Activated CD4-positive, alpha-beta T cell treated with anti-CD3 and anti-CD28 coated beads, Interleukin-2, amount 50 U/mL, for 24 hours (primary cell): ENCODE results near the gene GYS2.
"Not testable (repeated sequence)": the region's sequence is repeated elsewhere in the genome, so short reads cannot be mapped to it uniquely, and the experiment has no call there.

ENCODE experiments used
- DNase-seq, 2 donors: peaks; one replicate each; pipeline ENCODE4 v3.0.0-alpha.2; 2020; ENCODE audit warnings: low read depth in 1 of 2, low spot score in 1 of 2

Gene GYS2

DNA sequence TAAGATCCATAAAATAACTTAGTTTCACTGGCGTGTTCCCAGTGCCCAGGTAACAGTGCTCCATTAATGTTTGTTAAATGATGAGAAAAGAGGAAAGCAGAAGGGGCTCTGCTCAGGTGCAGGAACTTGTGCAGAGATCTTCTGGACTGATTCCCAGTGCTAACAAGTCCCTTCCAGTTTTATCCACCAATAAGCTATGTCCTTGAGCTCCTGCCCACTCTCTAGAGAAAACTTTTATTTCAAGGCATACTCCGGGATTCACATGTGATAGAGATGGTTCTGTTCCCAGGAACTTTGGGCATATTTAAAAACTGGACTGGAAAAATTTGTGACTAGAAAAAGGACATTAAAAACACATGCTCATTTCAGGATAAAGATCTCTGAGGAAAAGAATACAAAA lies 1.9 kb downstream of the GYS2 start:
- no peak for DNase-seq

DNA sequence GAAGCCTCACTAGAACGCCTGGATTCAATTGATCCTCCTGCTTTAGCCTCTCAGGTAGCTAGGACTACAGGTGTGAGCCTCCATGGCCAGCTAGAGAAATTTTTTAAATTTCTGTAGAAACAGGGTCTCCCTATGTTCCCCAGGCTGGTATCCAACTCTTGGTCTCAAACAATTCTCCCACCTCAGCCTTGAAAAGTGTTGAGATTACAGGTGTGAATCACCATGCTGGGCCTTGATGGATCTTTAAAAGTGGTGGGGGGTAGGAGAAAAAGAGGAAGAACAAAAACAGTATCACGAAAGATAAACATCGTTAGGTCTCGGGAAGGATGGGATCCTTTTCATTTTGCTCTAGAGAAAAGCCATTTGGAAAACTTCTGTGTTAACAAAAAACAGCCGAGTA lies 4.5 kb downstream of the GYS2 start:
- no peak for DNase-seq

DNA sequence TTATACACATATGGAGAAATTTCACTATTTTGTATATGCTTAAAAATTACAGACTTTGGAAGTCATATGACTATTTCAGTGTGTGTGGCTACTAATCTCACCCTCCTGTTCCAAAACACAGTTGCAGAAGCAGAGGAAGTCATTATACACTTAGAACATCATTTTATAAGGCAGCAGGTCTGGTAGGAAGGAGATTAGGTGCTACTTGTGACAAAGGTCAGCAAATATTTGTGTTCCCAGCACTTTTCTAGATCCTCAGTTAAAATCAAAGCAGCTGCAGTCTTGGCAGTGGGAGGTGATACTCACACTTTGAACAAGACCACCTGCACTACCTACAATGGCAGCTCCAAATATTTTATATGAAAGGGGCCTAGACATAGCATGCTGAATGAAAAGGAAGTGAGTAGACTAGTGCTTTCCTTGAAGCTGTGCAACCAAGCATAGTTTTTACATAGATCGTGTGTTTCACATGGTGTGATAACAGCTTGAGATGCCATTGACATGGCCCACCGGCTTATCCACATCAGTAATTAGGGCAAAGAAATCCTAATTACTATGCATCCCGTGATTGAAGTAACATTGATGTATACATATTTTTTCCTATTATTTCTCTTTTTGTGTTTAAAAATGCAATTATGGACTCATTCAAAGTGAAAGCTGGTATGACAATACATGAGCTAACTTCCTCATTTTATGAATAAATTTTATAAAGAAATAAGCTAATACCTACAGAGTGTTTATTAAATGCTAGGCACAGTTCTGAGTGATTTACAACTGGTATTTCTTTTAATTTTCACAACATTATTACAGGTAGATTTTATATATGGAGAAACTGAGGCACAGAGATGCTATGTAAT lies 5.3 kb downstream of the GYS2 start:
- no peak for DNase-seq

DNA sequence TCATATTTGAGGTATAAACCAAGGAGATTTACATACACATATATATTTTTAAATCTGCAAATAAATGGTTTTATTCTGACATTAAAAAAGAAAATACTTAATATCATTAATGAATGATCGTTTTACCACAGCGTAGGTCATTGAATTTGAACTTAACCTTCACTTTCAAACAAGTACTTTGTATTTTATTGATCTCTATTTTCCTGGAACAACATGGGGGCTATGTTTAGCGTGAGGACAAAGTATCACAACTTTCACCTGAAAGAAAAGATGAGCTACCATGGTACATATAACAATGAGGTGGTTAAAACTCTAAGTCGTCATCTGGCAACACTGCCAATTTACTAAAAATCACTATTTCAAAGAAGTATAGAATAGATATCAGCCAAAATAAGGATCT lies 6.0 kb downstream of the GYS2 start:
- DNase-seq, result no peak

DNA sequence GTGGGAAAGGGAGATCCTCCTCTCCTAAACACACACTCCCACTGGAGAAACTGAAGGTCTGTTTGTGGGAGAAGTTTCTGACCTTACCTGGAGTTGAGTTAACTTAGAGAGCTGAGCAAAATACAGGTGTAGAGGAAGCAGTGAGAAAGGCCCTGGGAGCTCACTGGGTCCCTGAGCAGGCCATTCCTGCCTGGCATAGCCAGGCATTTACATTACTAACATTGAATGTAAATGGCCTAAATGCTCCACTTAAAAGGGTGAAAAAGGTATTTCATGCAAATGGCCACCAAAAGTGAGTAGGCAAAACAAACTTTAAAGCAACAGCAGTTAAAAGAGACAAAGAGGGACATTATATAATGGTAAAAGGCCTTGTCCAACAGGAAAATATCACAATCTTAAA lies 9.3 kb downstream of the GYS2 start:
- not testable (repeated sequence) for DNase-seq

DNA sequence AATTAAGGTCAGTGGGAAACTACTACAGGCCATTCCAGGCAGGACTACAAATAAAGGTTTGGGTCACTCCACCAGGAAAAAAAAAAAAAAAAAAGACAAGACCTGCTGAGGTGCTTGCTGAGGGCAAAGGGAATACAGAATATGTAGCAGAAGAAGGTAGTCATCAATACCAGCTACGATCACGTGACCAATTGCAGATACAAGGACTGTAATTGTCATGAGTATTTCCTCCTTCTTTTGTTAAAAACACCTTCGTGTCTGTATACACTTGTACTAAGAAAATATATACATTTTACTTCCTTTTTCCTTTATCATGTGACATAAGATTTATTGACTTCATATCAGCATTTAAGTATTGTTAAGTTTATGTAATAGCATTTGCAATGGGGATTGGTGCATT lies 19.2 kb downstream of the GYS2 start:
- no peak for DNase-seq

DNA sequence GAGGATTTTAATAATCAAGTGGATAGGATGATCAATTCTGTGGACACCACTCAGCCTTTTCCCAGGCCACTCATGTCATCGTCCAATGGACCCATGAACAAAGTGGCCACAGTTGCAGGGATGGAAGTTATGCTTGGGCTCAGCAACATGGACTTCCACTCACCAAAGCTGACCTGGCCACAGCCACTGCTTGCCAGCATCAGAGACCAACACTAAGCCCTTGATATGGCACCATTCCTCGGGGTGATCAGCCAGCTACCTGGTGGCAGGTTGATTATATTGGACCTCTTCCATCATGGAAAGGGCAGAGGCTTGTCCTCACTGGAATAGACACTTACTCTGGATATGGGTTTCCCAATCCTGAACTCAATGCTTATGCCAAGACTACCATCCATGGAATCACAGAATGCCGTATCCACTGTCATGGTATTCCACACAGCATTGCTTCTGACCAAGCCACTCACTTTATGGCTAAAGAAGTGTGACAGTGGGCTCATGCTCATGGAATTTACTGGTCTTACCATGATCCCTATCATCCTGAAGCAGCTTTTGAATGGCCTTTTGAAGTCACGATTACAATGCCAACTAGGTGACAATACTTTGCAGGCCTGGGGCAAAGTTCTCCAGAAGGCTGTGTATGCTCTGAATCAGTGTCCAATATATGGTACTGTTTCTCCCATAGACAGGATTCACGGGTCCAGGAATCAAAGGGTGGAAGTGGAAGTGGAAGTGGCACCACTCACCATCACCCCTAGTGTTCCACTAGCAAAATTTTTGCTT lies 20.1 kb downstream of the GYS2 start:
- not testable (repeated sequence) for DNase-seq

DNA sequence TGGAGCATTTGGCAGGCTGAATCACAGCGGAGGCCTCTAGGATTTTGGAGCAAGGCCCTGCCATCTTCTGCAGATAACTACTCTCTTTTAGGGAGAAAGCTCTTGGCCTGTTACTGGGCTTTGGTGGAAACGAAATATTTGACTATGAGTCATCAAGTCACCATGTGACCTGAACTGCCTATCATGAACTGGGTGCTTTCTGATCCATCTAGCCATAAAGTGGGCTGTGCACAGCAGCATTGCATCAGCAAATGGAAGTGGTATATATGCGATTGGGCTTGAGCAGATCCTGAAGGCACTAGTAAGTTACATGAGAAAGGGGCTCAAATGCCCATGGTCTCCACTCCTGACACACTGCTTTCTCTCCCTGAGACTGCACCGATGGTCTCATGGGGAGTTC lies 21.1 kb downstream of the GYS2 start:
- DNase-seq, result no peak

DNA sequence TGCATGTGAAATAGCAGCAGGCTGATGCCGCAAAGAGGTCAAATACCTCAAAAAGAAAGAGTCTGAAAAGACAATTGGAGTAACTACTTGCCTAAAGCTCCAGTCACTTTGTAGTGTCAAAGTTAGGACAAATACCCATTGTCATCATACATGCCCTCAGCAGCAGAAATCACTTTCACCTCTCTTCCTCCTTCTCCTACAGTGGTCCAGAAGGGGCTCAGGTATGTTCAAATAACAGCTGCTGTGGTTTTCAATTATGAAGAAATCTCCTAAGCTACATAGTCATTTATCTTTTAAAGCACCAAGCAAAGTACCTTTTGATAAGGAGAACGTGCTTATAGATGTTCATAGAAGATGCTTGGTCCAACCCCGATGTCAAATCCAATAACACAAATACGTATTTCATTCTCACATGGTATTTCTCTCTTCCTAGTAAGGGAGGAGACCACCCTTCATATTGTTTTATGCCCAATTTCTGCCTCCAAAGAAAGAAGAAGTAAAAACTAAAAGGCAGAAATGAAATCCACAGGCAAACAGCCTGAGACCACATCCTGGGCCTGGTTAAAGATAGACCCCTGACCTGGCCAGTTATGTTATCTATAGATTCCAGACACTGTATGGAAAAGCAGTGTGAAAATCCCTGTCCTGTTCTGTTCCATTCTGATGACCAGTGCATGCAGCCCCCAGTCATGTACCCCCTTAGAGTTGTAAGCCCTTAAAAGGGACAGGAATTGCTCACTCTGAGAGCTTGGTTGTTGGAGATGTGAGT lies 23.7 kb downstream of the GYS2 start:
- no peak for DNase-seq

DNA sequence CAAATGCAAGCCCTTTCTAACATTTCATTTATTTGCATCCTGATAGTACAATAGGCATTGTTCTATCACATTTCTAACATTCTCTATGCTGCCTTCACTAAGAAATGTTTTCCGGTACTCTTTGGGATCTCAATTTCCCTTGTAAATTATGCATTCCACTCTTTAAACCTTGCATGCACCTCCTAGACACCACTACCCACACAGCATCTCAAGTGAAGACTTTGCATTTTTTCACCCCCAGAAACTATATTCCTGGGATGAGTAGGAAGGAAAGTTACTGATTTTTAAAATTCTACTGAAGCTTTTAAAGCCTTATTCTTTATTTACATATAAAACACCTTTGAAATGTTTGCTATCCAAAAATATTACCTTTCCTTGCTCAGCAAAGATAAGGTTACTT lies 27.1 kb downstream of the GYS2 start:
- DNase-seq, result no peak

DNA sequence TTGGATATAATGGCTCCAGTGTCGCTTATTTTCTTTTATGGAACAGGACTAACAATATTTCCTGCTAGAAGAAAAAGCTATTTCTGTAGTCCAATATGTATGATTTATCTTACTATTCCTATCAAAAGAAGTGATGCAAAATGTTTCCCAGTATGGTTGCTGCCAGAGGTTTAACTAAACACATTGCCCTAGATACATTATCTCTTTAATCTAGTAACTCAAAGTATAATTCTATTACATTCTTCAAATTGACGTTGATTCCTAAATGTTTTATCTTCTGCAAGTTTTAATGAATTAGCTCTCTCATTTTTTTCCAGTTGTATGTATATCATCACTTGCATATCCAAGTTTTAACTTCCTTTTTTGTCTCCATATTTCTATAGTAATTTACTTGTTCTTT lies 28.2 kb downstream of the GYS2 start:
- DNase-seq, result no peak

DNA sequence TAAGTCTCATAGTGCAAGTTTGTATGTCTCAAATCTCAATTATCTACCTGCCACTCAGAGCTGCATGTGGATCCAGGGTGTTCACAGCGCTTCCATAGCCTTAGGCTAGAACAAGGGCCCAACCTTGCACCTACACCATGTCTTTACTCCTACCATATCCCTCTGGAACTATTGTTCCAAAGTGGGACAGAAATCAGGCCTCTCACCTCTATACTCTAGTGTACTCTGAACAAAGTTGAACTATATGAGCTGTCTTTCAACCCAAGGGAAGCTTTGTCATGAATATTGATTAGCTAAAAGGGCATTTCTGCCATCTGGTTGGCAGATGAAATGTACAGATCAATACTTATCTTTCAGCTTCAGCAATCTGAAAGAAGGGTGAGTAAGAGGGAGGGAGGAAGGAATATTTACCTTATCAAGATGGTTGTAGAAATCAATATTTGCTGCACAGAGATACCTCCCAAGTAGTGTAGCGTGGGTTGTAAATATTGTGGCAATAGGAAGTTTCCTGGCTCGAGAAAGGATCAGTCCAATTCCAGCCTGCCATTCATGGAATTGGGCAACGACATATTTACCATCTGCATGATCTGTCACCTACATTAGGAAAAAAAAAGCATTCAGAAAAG lies 30.8 kb downstream of the GYS2 start:
- DNase-seq, result no peak

DNA sequence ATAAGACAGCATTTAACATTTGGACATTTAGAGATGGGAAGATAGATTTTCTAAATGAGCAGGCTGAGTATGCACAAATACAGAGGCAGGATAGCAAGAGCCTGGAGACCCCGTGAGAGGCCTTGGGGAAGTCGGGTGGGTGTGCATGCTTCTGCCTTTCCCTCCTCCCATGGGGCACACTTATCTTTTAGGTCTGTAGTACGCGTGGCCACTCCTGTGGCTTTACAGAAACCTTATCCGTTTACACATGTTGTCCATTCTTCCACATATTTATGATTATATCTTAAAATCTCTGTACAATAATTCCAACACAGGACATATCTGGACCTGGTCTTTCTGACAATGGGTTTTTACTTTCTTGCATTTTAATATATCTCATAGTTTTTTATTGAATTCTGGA lies 33.6 kb downstream of the GYS2 start:
- DNase-seq, result no peak

DNA sequence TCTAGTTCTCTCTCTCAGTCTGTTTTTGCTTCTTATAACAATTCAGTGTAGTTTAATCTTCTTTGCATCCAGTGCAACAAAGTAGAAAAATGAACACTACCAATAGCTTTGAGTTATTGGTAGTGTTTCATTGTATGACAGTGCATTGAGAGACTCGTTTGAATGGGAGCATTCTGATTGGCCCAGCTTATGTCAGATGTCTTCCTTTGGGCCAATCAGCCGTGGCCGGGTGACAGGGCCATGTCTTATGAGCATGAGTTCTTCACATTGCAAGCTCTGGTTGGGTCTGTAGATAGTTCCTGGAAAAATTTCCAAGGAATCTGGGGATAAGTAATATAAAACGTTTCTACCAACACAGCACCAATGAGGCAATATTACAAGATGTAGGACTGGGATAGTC lies 36.5 kb downstream of the GYS2 start:
- DNase-seq, result no peak

DNA sequence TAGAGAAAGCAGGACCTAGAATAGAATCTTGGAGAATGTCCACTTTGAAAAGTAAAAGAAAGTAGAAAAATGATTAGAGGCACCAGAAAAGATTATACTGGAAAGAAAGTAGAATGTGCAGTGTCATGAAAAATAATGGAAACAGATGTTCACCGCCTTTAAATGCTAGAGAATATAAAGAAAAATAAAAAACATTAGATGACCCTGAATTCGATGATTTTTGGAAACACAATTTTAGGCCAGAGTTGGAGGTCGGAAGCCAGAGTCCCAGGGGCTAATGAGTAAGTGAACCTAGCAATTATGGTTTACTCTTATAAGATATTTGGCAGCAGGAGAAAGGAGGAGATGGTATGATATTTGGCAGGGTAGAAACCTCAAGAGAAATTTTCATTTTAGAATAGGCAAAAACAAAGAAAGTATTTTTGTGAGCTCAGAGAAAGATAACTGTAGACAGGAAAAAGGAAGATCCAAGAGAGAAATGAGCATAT lies 37.7 kb downstream of the GYS2 start:
- DNase-seq, result no peak

DNA sequence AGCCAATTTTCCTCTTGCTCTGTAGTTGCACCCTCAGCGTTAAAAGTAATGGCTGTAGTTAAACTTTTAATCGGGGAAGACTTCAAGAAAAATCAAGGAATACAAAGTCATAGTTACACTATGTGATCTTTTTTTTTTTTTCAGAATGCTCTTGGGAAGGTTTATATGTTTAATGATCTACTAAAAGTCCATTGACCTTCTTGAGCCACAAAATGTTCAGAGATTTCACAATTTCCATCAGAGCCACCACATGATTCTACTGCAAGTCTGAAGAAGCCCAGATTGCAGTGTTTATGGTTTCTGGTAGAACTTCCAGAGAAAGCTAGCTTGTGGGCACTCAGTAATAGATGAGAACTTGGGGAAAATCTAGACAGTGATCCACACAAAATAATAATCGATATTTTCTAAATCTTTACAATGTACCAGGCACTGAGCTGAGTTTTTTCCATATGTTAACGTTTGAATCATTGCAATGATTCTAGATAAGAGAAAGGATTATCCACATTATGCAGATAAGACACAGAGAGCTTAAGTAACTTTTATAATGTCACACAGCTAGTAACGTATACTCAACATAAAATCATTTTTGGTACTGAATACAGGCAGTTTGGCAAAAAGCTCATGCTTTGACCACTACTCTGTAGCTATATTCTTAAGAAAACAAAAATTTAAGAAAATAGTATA lies 38.3 kb downstream of the GYS2 start:
- no peak for DNase-seq

DNA sequence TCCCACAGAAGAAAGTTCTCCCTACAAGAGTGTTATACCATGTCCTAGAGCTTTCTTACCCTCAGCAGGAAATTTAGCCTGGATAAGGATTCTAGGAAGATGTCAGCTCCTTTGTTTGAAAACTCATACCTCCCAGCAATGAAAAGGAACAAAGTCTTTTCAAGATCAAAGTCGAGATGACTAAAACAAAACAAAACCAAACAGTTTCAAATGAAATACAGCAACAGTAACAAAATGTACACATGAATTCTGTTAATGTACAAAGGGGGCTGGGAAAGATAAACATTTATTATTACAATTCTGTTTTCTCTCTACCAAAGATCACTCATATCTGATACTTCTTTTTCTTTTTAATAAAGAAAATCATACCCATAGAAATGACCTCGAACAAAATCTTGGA lies 41.8 kb downstream of the GYS2 start:
- no peak for DNase-seq

DNA sequence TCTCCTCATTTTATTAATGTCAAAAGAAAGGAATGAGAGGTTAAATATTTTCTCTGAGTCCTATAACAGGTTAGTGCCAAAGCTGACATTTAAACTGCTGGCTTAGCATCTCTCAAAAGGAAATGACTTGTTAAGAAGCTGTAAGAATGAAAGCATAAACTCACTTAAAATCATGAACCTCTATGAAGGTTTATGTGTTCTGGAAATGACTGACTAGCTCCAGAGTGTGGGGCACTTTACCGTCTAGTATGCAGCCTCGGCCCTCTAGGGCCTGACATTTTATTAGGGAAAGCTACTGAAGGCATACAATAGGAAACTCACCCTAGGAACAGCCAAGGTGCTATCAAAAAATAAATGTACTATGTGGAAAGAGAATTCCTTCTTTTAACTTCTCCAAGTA lies 43.5 kb downstream of the GYS2 start:
- no peak for DNase-seq

DNA sequence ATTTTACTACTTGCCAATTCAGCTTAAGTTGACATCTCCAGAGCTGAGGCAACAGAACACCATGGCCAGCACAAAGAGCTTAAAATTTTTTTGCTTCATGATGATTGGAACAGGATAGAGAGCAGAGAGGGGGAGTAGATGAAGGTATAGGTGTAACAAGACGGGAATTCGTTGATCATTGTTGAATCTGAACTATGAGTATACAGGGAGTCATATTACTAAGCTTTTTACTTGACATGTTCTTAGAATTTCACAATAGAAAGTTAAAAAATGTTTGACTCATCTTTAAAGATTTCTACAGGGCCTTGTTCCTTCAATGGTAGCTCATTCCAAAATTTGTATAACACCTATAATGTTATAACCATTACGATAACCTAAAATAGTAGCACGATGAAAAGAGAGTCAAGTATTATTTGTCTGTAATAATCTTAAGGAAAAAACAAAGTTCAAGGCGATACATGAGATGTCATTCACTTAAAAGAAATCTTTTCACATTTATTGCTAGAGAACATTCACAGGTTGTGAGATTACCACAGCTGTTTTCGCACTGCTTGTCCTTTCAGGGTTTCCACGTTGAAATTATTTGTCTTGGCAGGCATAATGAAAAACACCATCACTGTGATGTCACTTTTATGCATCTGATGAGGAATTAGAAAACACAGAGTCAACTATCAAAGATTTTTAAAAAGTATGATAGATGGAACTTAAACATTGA lies 44.6 kb downstream of the GYS2 start:
- no peak for DNase-seq

DNA sequence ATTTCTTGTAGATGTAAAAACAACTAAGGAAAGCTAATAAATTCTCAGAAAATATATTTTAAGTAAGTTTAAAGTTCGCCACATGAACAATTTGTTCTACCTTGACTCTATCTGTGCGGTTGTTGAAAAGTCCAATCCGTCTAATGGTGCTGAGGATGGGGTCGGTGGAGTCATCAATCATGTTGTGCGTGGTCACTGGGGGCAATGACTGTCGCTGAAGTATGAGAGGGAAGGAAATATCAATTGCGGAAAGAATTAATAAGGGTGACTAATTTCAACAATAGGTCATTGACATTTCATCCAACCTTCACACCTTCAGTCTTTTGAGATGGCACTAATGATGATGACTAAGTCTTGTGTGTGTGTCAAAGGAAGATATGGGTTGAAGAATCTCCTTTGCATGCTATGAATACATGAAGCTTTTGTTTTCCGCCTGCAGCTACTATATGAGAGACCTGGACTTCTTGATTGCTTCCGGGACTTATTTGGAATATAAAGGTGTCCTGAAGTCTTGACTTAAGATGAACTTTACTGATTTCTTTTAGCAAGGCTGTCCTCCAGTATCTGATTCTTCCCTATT lies 46.5 kb downstream of the GYS2 start:
- no peak for DNase-seq
